WTC11 (cell line): Measurements from ENCODE around the gene KCMF1. TPM values are rescaled to one million over a fixed set of nuclear protein-coding genes. Genes with fewer than 3 reads are reported as not detected.
A peak's percentile ranks its signal among the peaks of the same experiment; 100 is the strongest.

ENCODE experiments used
- ATAC-seq: fragments of 200-7000 bp; cut with Tn5 transposase; 2 replicates; pipeline ENCODE4 v1.10.0; 2021; ENCODE audit warnings: mild to moderate bottlenecking, moderate library complexity
- CTCF ChIA-PET: fragments of 300-600 bp; sonication (Branson Sonifier 250); formaldehyde crosslinking; loops from one replicate; lab custom pipeline; 2021; ENCODE audit warnings: antibody characterized with exemption; lab: Charles Lee
- POLR2A ChIA-PET: fragments of 350-600 bp; sonication (Branson Sonifier 250); formaldehyde crosslinking; loops from one replicate; lab custom pipeline; 2021; ENCODE audit warnings: antibody characterized with exemption; lab: Charles Lee
- DNase-seq: peaks from one replicate; pipeline ENCODE4 v3.0.0; 2021; ENCODE audit warnings: low spot score
- H3K27ac Mint-ChIP-seq: 2 replicates; pipeline ENCODE4 v1.8.0; 2021; ENCODE audit warnings: mixed read lengths
- H3K27me3 Mint-ChIP-seq: 2 replicates; pipeline ENCODE4 v1.8.0; 2021; ENCODE audit warnings: low read depth, mild to moderate bottlenecking, moderate library complexity, mixed read lengths
- H3K36me3 Mint-ChIP-seq: 2 replicates; pipeline ENCODE4 v1.8.0; 2021; ENCODE audit warnings: mixed read lengths
- H3K4me1 Mint-ChIP-seq: 2 replicates; pipeline ENCODE4 v1.8.0; 2022; ENCODE audit warnings: mixed read lengths
- H3K4me3 Mint-ChIP-seq: 2 replicates; pipeline ENCODE4 v1.8.0; 2021; ENCODE audit warnings: mild to moderate bottlenecking, moderate library complexity, mixed read lengths
- H3K9me3 Mint-ChIP-seq: 2 replicates; pipeline ENCODE4 v1.8.0; 2021; ENCODE audit warnings: mixed read lengths
- CTCF ChIP-seq: fragments of 200-600 bp; IDR thresholded peaks from 2 replicates; pipeline ENCODE4 v1.8.0; 2022; ENCODE audit warnings: antibody characterized with exemption
- FOXP4 ChIP-seq: sonication (generic); formaldehyde crosslinking; IDR thresholded peaks from 2 replicates; pipeline ENCODE4 v1.8.0; 2022; ENCODE audit warnings: mild to moderate bottlenecking, missing genetic modification reagents
- HMGA2 ChIP-seq: fragments of 250-450 bp; sonication (Bioruptor Pico); IDR thresholded peaks from 2 replicates; pipeline ENCODE4 v1.4.0; 2021; ENCODE audit warnings: mild to moderate bottlenecking, moderate library complexity
- OVOL2 ChIP-seq: fragments of 250-450 bp; sonication (Bioruptor Pico); IDR thresholded peaks from 2 replicates; pipeline ENCODE4 v1.9.0; 2021; ENCODE audit warnings: mild to moderate bottlenecking, borderline replicate concordance
- STAT6 ChIP-seq: sonication (generic); formaldehyde crosslinking; conservative IDR thresholded peaks from 2 replicates; pipeline ENCODE4 v1.8.1; 2023; ENCODE audit warnings: mild to moderate bottlenecking, low read depth, missing genetic modification reagents, moderate library complexity
- TCF7 ChIP-seq: sonication (generic); formaldehyde crosslinking; IDR thresholded peaks from 2 replicates; pipeline ENCODE4 v1.8.0; 2022; ENCODE audit warnings: mild to moderate bottlenecking, low read depth, missing genetic modification reagents, moderate library complexity
- USF1 ChIP-seq: sonication (generic); formaldehyde crosslinking; IDR thresholded peaks from 2 replicates; pipeline ENCODE4 v1.8.0; 2022; ENCODE audit warnings: mild to moderate bottlenecking, missing genetic modification reagents
- ZNF138 ChIP-seq: sonication (generic); formaldehyde crosslinking; conservative IDR thresholded peaks from 2 replicates; pipeline ENCODE4 v1.8.1; 2022; ENCODE audit warnings: mild to moderate bottlenecking, moderate library complexity, missing genetic modification reagents
- ZNF263 ChIP-seq: sonication (generic); formaldehyde crosslinking; IDR thresholded peaks from 2 replicates; pipeline ENCODE4 v1.8.1; 2022; ENCODE audit warnings: low read depth, mild to moderate bottlenecking, moderate library complexity, missing genetic modification reagents
- ZNF425 ChIP-seq: fragments of 250-450 bp; sonication (Bioruptor Pico); conservative IDR thresholded peaks from 2 replicates; pipeline ENCODE4 v1.9.0; 2021; ENCODE audit warnings: mild to moderate bottlenecking
- total RNA-seq: library from RNA; stranded (reverse); gene quantifications from 3 replicates; pipeline ENCODE4 v1.2.3, GENCODE V29; 2021

Gene KCMF1
- total RNA-seq, 1 experiment from 2014 or later: 117 TPM

- peak; percentile 72; the same call in 1 of the 2 replicates for TF ChIP-seq FOXP4
- TF ChIP-seq, all 79 proteins: peak for 7
Measured at GRCh38 chr2:84971510-84972206, 697 bp downstream of the KCMF1 start (continued).

GRCh38 chr2:84972207-84972783, 1.3 kb downstream of the KCMF1 start:
- H3K4me3 Mint-ChIP-seq: peak overlapping the region; percentile 85
- POLR2A ChIA-PET: interaction anchor here (3.3 to 6.7 kb wide), 2 partner anchors 13 to 46 kb away, joined by 13 to 90 read pairs; no protein-coding TSS in a partner anchor
- no peaks in the 10 kb centered on the region for H3K27me3 Mint-ChIP-seq
- TF ChIP-seq ZNF138 (CRISPR knock-in tag): no peak
- 0 out of 2 replicates have a peak, but pooled peaks have one; percentile 6 for TF ChIP-seq ZNF425 (CRISPR knock-in tag)
- no peak for DNase-seq
- H3K27ac Mint-ChIP-seq: peak overlapping the region; percentile 98
- no peak for ATAC-seq
- H3K36me3 Mint-ChIP-seq: peaks cover 16% of the 10 kb centered on the region
- CTCF ChIA-PET: interaction anchor here (1.1 to 4.9 kb wide), 2 partner anchors 14 to 47 kb away, joined by 5 to 32 read pairs; no protein-coding TSS in a partner anchor
- peaks cover 60% of the 10 kb centered on the region for H3K4me1 Mint-ChIP-seq
- no peaks in the 10 kb centered on the region for H3K9me3 Mint-ChIP-seq

GRCh38 chr2:84972932-84973331, 2.0 kb downstream of the KCMF1 start:
- DNase-seq: no peak
- POLR2A ChIA-PET: interaction anchor here (6.7 kb wide), 1 partner anchor 14 kb away, joined by 90 read pairs; no protein-coding TSS in a partner anchor
- TF ChIP-seq USF1 (CRISPR knock-in tag): no peak
- no peak for TF ChIP-seq ZNF263 (CRISPR knock-in tag)
- TF ChIP-seq TCF7 (CRISPR knock-in tag): no peak
- TF ChIP-seq CTCF: no peak
- TF ChIP-seq OVOL2 (CRISPR knock-in tag): no peak
- TF ChIP-seq STAT6 (CRISPR knock-in tag): no peak
- no peak for TF ChIP-seq HMGA2 (CRISPR knock-in tag)
- Mint-ChIP-seq H3K27ac (peak overlapping the region; percentile 86; the same call in 1 of the 2 replicates), H3K4me3 (peak overlapping the region; percentile 85), H3K27me3 (no peaks in the 10 kb centered on the region), H3K9me3 (no peaks in the 10 kb centered on the region), H3K4me1 (peaks cover 64% of the 10 kb centered on the region), H3K36me3 (peaks cover 15% of the 10 kb centered on the region)
- CTCF ChIA-PET: interaction anchor here (4.9 kb wide), 1 partner anchor 47 kb away, joined by 32 read pairs; no protein-coding TSS in a partner anchor
- ATAC-seq: no peak
